ENCODE results near the gene RTP3.
"Not testable (repeated sequence)": the region's sequence is repeated elsewhere in the genome, so short reads cannot be mapped to it uniquely, and the experiment has no call there.

Gene RTP3

DNA sequence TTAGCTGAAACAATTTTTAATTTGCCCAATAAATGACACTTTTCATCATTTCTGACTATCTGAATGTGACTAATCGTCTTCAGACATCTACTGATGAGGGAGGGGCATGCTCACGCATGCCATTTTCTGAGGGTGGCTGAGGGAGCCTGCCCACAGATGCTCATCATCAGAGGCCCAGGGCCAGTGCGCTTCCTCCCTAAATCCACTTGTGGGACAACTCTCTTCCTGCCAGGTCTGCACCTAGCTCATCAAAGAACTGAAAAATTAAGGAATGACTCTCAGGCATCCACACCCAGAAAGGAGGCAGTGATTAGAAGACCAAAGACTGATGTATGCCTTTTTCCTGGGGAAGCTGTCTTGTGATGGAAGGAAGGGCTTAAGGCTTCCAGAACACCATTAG lies 22.8 kb downstream of the RTP3 start:
- no peak for DNase-seq

- no peak for DNase-seq
Measured at GRCh38 chr3:46521096-46521495, 23.3 kb downstream of the RTP3 start.

- DNase-seq, result not testable (repeated sequence)
Measured at GRCh38 chr3:46522201-46522600, 24.4 kb downstream of the RTP3 start.

- no peak for DNase-seq
Measured at GRCh38 chr3:46523556-46523955, 25.8 kb downstream of the RTP3 start.

DNA sequence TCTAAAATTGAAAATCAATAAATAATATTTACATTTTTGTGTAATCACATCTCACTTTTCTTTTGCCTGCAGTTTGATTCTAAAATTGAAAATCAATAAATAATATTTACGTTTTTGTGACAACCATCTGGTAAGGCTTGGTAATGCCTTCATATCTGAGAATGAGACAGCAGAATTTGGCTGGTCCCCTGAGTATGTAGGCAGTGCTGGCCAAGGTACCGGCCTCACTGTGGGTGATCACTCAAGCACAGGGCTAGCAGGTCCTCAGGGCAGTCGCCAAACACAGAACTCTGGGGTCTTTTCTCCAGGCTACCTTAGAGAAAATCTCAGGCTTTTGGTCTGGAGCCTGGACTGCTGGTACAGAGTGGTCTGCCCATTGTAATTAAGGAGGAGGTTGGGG lies 26.2 kb downstream of the RTP3 start:
- DNase-seq, result no peak

- DNase-seq, result no peak
Measured at GRCh38 chr3:46524832-46525231, 27.1 kb downstream of the RTP3 start.

DNA sequence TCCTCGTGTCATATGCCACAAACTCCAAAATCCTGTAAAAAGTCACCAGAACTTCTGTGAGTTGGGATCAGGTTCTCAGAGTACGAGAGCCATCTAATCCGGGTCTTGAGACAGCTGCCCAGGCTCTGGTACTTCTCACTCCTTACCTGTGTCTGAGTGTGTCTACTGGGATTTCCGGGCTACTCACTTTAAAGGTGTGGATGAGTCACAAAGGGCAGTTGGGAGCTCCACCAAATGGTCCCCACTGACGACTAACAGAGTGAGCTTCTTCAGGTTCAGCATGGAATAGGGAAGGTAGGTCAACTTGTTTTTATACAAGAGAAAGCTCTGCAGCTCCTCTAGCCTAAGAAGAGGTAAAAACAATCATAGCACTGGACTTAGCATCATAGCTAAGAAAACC lies 29.5 kb downstream of the RTP3 start:
- DNase-seq, result no peak

DNA sequence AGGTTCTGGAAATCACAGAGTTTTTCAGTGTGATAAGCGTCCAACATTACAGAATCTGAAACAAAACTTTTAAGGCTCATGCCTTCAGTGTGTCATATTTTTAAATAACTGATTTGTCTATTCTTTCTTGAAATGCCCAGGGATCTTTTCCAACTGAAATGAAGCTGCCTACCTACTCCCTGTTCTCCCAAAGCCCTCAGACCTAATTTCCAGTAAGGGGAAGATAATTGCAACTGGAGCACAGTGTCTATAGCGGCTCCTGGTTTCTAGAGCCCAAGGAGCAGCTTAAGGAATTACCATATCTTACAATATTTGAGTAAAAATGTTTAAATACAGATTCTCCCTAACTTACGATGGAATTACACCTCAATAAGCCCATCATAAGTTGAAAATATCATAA lies 35.3 kb downstream of the RTP3 start:
- no peak for DNase-seq

GRCh38 chr3:46535746-46536145 lies 38.0 kb downstream of the RTP3 start:
- no peak for DNase-seq

DNA sequence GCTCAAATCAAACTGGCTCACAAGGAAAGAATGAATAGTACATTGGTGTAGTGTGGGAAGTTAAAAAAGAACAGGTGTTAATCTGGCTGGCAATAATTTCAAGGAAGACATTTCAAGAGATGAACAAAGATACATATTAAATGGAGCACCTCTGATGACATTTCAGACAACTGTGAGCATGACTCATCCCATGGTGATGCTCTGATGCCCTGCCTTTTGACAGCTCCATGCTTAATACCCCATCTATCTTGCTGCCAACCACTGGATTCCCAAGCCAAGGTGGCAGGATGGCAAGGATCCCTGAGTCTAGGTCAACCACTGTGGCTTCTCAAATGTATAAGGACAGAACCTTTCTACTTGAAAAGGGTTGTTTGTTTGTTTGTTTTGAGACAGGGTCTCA lies 39.0 kb downstream of the RTP3 start:
- peak; percentile 38 for DNase-seq

DNA sequence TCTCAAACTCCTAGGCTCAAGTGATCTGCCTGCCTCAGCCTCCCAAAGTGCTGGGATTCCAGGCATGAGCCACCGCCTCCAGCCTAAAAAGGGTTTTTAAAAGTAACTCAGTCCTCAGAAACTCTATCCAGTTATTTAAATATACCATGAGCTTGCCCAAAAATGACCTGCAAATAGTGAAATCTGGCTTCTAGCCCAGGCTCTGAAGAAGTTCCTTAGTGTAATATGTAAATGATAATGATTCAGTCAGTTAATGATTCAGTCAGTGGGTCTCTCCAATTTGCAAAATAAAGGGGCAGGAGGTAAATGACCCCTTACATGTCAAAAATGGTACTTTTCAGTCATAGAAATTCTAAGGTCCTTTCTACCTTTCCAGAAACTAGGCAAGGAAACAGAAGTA lies 39.5 kb downstream of the RTP3 start:
- no peak for DNase-seq

DNA sequence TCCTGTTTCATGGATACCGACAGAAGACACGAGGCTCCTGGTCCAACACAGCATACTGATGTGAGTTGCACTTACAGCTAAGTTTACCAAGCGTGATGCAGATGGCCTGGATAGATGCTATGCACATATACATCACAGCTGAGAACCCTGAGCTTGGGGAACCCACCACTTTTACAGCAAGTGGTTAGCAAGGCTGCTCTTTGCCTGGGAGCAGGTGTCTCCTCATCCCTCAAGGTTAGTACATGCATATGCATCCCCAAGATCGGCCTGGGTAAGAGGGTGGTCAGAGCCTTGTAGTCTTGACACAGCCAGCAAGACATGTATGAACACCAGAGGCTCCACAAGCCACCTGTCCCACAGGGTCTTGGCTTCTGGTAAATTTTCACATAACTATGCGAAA lies 40.0 kb downstream of the RTP3 start:
- DNase-seq, result no peak

DNA sequence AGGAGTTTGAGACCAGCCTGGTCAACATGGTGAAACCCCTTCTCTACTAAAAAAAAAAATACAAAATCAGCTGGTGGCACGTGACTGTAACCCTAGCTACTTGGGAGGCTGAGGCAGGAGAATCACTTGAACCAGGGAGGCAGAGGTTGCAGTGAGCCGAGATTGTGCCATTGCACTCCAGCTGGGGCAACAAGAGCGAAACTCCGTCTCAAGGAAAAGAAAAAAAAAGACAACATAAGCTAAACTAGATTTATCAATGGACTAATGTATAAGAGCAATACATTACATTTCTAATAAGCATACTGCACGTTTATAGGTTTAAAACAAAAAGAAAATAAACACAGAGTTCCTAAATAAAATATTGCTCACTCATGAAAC lies 40.6 kb downstream of the RTP3 start:
- not testable (repeated sequence) for DNase-seq

DNA sequence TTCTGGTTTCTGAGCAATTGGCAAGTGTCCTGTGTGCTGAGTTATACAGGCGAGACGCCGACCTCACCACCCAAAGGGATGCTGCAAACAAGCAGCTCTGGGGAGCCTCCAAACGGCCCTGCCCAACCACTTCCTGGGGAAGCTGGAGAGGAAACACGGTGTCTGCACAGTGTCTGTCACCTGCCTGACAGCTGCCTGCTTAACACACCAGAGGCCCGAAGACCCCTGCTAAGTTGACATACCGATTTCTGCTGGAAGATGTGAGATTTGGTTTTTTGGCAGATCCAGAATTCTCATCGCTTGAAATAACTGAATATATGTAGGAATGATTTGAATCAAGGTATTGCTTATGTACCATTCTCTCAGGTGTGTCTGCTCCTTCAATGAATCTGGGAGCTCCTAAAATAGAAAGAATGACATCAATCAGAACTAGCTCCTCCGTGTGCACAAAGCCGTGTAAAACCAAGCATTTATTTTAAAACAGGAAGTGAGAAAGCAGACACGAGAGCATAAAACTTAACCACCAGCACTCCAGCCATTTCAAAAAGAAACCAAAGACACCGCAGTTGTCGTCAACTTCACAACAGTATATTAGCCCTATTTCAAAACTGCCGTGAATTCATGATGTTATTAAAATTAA lies 41.1 kb downstream of the RTP3 start:
- peak; percentile 94 for DNase-seq

DNA sequence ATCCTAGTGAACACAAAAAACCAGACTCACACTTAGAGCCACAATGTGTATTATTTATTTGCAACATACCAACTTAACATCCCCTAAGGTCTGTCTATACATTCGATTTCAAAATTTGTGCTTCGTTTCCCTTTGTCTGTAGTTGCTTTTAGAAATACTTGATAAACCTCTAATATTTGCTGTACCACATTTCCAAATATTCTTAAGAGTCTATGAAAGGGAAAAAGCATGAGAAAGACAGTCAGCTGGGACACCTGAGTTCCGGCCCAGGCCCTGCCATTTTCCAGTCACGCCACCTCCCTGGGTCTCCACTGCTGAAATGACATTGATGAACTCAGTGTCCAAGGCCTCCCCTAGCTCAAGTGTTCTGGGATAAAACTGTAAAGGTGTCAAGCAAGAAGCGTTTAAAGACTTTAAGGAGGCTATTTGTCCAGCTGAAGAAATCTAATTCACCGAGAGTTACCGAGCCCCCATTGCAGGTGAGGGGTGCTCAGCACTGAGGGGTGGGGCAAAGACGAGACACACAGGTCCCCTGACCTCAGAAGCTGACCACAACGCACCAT lies 41.7 kb downstream of the RTP3 start:
- DNase-seq, result peak; percentile 27

GRCh38 chr3:46540550-46540949 lies 42.8 kb downstream of the RTP3 start:
- no peak for DNase-seq

DNA sequence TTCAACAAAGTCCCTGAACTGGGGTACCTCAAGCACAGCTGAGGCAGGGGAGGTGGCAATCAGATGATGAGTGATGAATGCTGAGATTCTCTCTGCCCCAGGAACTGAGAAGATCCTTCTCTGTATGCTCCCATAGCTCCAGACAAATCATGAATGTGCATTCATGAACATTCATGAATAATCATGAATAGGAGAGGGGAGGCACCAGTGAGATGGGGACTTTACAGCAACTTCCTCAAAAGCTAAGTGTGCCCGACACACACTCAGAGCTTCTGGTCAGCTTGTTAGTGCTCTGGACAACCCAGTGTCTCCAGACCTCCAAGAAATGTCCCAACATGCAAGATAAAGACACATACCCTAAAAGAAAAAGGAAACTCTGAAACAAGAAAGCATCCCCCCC lies 44.1 kb downstream of the RTP3 start:
- no peak for DNase-seq

DNA sequence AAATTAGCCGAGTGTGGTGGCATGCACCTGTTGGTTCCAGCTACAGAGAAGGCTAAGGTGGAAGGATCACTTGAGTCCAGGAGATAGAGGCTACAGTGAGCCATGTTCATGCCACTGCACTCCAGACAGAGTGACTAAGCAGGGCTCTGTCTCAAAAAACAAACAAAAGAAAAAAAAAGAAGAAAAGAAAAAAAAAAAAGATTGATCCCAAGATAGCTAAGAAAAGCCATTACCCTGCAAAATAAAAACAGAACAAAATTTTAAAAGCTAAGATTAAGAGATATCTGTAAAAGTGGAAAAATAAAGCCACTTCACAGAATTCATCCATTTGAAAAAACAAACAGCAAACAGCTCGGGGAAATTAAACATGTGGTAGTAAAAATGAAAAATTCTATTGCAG lies 44.6 kb downstream of the RTP3 start:
- DNase-seq, result no peak

- DNase-seq, result no peak
Measured at GRCh38 chr3:46542801-46543201, 45.0 kb downstream of the RTP3 start.

- DNase-seq, result no peak
Measured at GRCh38 chr3:46544771-46545503, 47.2 kb downstream of the RTP3 start.

GRCh38 chr3:46545818-46546630 lies 48.2 kb downstream of the RTP3 start:
- no peak for DNase-seq

DNA sequence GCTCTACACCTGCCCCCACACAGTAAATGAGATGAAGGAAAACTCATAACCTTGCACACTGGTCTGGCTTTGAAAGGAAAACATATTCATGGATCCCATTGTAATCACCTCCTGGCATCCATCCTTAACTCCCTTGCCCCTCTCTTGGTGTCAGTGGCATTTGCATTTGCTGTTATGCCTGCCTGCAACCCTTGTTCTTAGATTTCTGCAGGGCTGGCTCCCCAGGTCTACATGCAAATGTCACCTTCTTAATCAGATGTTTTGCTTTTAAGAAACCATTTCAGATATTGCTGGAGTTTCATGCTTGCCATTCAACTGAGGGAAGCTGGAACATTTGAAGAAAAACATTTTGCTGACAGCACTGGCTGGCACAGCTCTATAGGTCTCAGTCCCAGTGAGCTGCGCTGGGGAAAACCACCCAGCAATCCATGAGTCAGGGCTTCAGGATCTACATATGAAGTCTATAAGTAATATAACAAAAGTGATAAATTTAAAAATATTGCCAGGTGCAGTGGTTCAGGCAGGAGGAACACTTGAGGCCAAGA lies 49.2 kb downstream of the RTP3 start:
- no peak for DNase-seq

- not testable (repeated sequence) for DNase-seq
Measured at GRCh38 chr3:46548611-46549010, 50.8 kb downstream of the RTP3 start.
